ENCODE measurements around the gene UQCR10. TPM values are rescaled to one million over a fixed set of nuclear protein-coding genes. Genes with fewer than 3 reads are reported as not detected.

The UQCR10 gene
- total and polyA plus RNA-seq, 2 of the 4 experiments (the other 2 are of a cell fraction), result 103 to 260 TPM

DNA sequence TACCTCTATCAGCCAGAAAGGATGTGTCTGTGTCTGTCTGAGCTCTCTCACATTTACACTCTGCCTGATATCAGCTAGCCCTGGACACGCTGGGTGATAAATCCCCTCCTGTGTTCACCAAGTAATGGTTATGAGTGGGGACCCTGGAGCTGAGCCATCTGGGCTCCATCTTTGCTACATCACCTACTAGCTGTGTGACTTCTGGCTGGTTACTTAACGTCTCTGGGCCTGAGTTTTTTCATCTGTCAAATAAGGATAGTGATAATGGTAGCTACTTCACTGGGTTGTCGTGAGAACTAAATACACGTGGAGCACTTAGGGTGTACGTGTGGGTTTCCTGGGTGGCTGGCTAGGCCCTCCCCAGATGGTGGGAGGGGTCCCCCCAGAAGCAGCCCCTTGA lies 22.9 kb downstream of the UQCR10 start:
- no peaks in the 10 kb centered on the region for H3K4me1 ChIP-seq (ENCODE audit: control insufficient read depth, insufficient read depth, low read length)
- no peak overlapping the region for H4K5ac ChIP-seq (ENCODE audit: low read depth, low read length)
- H3K4me2 ChIP-seq (ENCODE audit: low read depth, low read length), result no peak overlapping the region
- no peak overlapping the region for H2BK120ac ChIP-seq (ENCODE audit: low read depth, low read length)
- H3K56ac ChIP-seq (ENCODE audit: extremely low read depth, insufficient read depth, low read length), result no peak overlapping the region
- H3K27ac ChIP-seq (ENCODE audit: insufficient read depth, low read length), result no peak overlapping the region
- H3K18ac ChIP-seq (ENCODE audit: low read depth, low read length), result no peak overlapping the region
- no peak overlapping the region for H4K8ac ChIP-seq (ENCODE audit: low read depth in 2 of 2, low read length in 2 of 2)
- H3K9me3 ChIP-seq (ENCODE audit: control insufficient read depth, insufficient read depth, low read length), result no peaks in the 10 kb centered on the region
- ATAC-seq (ENCODE audit: low read depth) (no peak), DNase-seq (no peak)
- H2AK9ac ChIP-seq (replicated peaks; ENCODE audit: low read depth, low read length, poor library complexity), result no peak overlapping the region
- peaks cover 53% of the 10 kb centered on the region for H3K36me3 ChIP-seq (ENCODE audit: control insufficient read depth, insufficient read depth, low read length)
- H2AFZ ChIP-seq (replicated peaks; ENCODE audit: low read length, poor library complexity), result no peak overlapping the region
- WGBS, 2 experiments (ENCODE audit: extremely low coverage in 2 of 2, insufficient read length in 1 of 2), result 93% methylated on average over 3 of the region's 5 CpGs; no CpG with 5 or more reads in 1 of the 2 experiments
- H3K14ac ChIP-seq (replicated peaks; ENCODE audit: low read depth, low read length), result no peak overlapping the region
- ChIA-PET CTCF (no interaction called here), POLR2A (ENCODE audit: unreplicated experiment) (no interaction called here)
- no peak overlapping the region for H2BK15ac ChIP-seq (ENCODE audit: low read depth, low read length)
- no peak for TF ChIP-seq CEBPB (IDR thresholded peaks at IDR 0.05; ENCODE audit: low read depth, low read length)
- TF ChIP-seq SMC3 (IDR thresholded peaks at IDR 0.05; ENCODE audit: low read depth, low read length), result no peak
- H3K4ac ChIP-seq (ENCODE audit: low read depth, low read length), result no peak overlapping the region
- dilution Hi-C loops (cut with HindIII; ENCODE audit: low sequenced_read_pairs, unreplicated experiment), result no loop called here
- no peak overlapping the region for H3K9ac ChIP-seq (ENCODE audit: low read depth, low read length)
- H2AK5ac ChIP-seq (ENCODE audit: low read depth, low read length), result no peak overlapping the region
- no peak overlapping the region for H2BK5ac ChIP-seq (ENCODE audit: low read depth, low read length, poor library complexity, severe bottlenecking)
- intact Hi-C loops (cut with micrococcal nuclease), result no loop called here
- no peak overlapping the region for H4K91ac ChIP-seq (ENCODE audit: insufficient read depth, low read depth, low read length)
- H3K23ac ChIP-seq (ENCODE audit: low read depth, low read length), result no peak overlapping the region
- H3K4me3 ChIP-seq (ENCODE audit: insufficient read depth, low read depth, low read length), result no peak overlapping the region
- in situ Hi-C loops (cut with MboI; ENCODE audit: low sequenced_read_pairs), result no loop called here
- no peaks in the 10 kb centered on the region for H3K79me1 ChIP-seq (ENCODE audit: low read depth in 1 of 2, low read length in 2 of 2)
- no TSS peak for BruUV-seq (replicated peaks)
- no peaks in the 10 kb centered on the region for H4K20me1 ChIP-seq (ENCODE audit: insufficient read depth, low read length)
- no peak overlapping the region for H2BK20ac ChIP-seq (ENCODE audit: low read depth, low read length)
- H3K27me3 ChIP-seq (ENCODE audit: control insufficient read depth, insufficient read depth, low read length), result no peaks in the 10 kb centered on the region
- no peaks in the 10 kb centered on the region for H3K9me1 ChIP-seq (ENCODE audit: insufficient read depth, low read length)
